ENCODE data around the gene EPB41. TPM values are rescaled to one million over a fixed set of nuclear protein-coding genes. Genes with fewer than 3 reads are reported as not detected.

Gene EPB41
- polyA plus RNA-seq, 1 of the 3 experiments (the other 2 are of a cell fraction) = 7.4 TPM

DNA sequence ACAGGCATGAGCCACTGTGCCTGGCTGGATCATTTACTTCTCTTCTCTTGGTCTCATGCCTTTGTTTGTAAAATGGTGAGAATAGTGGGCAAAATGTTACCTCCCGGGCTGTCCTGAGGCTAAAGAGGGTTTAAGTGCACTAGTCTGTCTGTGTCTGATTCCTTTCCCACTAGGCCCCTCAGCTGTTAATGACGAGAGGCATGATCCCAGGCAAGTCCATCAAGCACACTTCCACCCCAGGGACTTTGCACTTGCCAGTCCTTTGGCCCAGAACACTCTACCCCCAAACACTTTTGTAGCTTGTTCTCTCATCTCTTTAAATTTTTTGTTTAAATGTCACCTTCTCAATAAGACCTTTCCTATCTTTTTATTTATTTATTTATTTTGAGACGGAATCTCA is 13.8 kb upstream of the EPB41 start:
- H3K27me3 ChIP-seq (ENCODE audit: insufficient read depth) = no peaks in the 10 kb centered on the region
- peaks cover 13 to 17% of the 10 kb centered on the region in 2 experiments; a peak in 2 of 4 replicates for H3K4me1 ChIP-seq (ENCODE audit: control insufficient read depth in 1 of 2, insufficient read depth in 2 of 2, low read depth in 1 of 2, low read length in 1 of 2)
- no peak overlapping the region for H3K4me2 ChIP-seq
- no peaks in the 10 kb centered on the region for H3K9me2 ChIP-seq
- CTCF ChIA-PET = interaction anchor here (2.0 to 2.5 kb wide), 2 partner anchors 11 to 19 kb away, joined by 6 to 16 read pairs; no protein-coding TSS in a partner anchor
- no peak overlapping the region for H3K4me3 ChIP-seq (ENCODE audit: low read depth in 2 of 2, low read length in 1 of 2)
- TF ChIP-seq EZH2phosphoT487 (IDR thresholded peaks at IDR 0.05; ENCODE audit: borderline replicate concordance, low read depth) (no peak), EP300 (IDR thresholded peaks at IDR 0.05; ENCODE audit: borderline replicate concordance in 1 of 2, low read depth in 1 of 2, low read length in 1 of 2) (no peak), RAD21 (IDR thresholded peaks at IDR 0.05; ENCODE audit: low read length) (no peak), GABPA (IDR thresholded peaks at IDR 0.05; ENCODE audit: low read depth) (no peak), MEF2A (IDR thresholded peaks at IDR 0.05; ENCODE audit: borderline replicate concordance, low read depth) (no peak), FOXJ3 (CRISPR knock-in tag; IDR thresholded peaks at IDR 0.05) (no peak), SMC3 (IDR thresholded peaks at IDR 0.05; ENCODE audit: low read depth, low read length) (no peak), POLR2AphosphoS5 (IDR thresholded peaks at IDR 0.05; ENCODE audit: low read depth, low read length) (no peak), RFX5 (IDR thresholded peaks at IDR 0.05; ENCODE audit: low read length) (no peak), YY1 (IDR thresholded peaks at IDR 0.05; ENCODE audit: low read depth) (no peak), TEAD4 (IDR thresholded peaks at IDR 0.05; ENCODE audit: borderline replicate concordance, insufficient read depth) (no peak), NRF1 (IDR thresholded peaks at IDR 0.05; ENCODE audit: low read depth, low read length) (no peak), JUND (IDR thresholded peaks at IDR 0.05) (no peak), TCF12 (IDR thresholded peaks at IDR 0.05) (no peak), FOSL2 (IDR thresholded peaks at IDR 0.05; ENCODE audit: borderline replicate concordance, low read depth) (no peak), RCOR1 (IDR thresholded peaks at IDR 0.05; ENCODE audit: low read length) (no peak)
- TF ChIP-seq, protein P1, sequence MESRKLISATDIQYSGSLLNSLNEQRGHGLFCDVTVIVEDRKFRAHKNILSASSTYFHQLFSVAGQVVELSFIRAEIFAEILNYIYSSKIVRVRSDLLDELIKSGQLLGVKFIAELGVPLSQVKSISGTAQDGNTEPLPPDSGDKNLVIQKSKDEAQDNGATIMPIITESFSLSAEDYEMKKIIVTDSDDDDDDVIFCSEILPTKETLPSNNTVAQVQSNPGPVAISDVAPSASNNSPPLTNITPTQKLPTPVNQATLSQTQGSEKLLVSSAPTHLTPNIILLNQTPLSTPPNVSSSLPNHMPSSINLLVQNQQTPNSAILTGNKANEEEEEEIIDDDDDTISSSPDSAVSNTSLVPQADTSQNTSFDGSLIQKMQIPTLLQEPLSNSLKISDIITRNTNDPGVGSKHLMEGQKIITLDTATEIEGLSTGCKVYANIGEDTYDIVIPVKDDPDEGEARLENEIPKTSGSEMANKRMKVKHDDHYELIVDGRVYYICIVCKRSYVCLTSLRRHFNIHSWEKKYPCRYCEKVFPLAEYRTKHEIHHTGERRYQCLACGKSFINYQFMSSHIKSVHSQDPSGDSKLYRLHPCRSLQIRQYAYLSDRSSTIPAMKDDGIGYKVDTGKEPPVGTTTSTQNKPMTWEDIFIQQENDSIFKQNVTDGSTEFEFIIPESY (IDR thresholded peaks at IDR 0.05; ENCODE audit: borderline replicate concordance, low read depth) = no peak
- TF ChIP-seq, protein P2, sequence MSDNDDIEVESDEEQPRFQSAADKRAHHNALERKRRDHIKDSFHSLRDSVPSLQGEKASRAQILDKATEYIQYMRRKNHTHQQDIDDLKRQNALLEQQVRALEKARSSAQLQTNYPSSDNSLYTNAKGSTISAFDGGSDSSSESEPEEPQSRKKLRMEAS (IDR thresholded peaks at IDR 0.05; ENCODE audit: low read depth) = no peak
- TF ChIP-seq, protein P3, sequence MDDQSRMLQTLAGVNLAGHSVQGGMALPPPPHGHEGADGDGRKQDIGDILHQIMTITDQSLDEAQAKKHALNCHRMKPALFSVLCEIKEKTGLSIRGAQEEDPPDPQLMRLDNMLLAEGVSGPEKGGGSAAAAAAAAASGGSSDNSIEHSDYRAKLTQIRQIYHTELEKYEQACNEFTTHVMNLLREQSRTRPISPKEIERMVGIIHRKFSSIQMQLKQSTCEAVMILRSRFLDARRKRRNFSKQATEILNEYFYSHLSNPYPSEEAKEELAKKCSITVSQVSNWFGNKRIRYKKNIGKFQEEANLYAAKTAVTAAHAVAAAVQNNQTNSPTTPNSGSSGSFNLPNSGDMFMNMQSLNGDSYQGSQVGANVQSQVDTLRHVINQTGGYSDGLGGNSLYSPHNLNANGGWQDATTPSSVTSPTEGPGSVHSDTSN (IDR thresholded peaks at IDR 0.05) = no peak
- TF ChIP-seq, protein P4, sequence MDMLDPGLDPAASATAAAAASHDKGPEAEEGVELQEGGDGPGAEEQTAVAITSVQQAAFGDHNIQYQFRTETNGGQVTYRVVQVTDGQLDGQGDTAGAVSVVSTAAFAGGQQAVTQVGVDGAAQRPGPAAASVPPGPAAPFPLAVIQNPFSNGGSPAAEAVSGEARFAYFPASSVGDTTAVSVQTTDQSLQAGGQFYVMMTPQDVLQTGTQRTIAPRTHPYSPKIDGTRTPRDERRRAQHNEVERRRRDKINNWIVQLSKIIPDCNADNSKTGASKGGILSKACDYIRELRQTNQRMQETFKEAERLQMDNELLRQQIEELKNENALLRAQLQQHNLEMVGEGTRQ (IDR thresholded peaks at IDR 0.05; ENCODE audit: borderline replicate concordance, low read depth, low read length) = no peak
- H3K9me3 ChIP-seq = no peaks in the 10 kb centered on the region
- no peaks in the 10 kb centered on the region for H4K20me1 ChIP-seq (ENCODE audit: insufficient read depth)
- no peak overlapping the region for H2AFZ ChIP-seq (ENCODE audit: low read depth)
- no peak for DNase-seq
- 84% methylated on average over 3 of the region's 3 CpGs for WGBS (ENCODE audit: low lambda C conversion rate)
- no peak overlapping the region for H3K9ac ChIP-seq
- POLR2A ChIA-PET = interaction anchor here (0.7 kb wide), 1 partner anchor 16 kb away, joined by 3 read pairs; no protein-coding TSS in a partner anchor
- H3F3A ChIP-seq (replicated peaks; ENCODE audit: insufficient read depth) = no peaks in the 10 kb centered on the region
- H3K79me2 ChIP-seq (ENCODE audit: insufficient read depth) = no peaks in the 10 kb centered on the region
- H3K36me3 ChIP-seq (replicated peaks in 1 of 2; ENCODE audit: control insufficient read depth in 1 of 2, insufficient read depth in 2 of 2, low read length in 1 of 2) = no peaks in the 10 kb centered on the region
- H3K27ac ChIP-seq (ENCODE audit: low read depth in 2 of 2, low read length in 1 of 2) = no peak overlapping the region

Measured in SK-N-SH (cell line).